Measurements from ENCODE around the gene RERGL. TPM values are rescaled to one million over a fixed set of nuclear protein-coding genes. Genes with fewer than 3 reads are reported as not detected.

RERGL gene
- total RNA-seq = not detected in 2 replicates

GRCh38 chr12:18090093-18090492, at the start of gene RERGL:
RERGL (minus strand) TSS chr12:18090193; CDS start chr12:18090140, 53 bp downstream.

Other genes with a start within 250 kb of the RERGL start
- not detected in 2 replicates for gene PIK3C2G, start 171.3 kb upstream of the RERGL start, total RNA-seq